Motor neuron (in vitro differentiated cells): ENCODE data around the gene PRSS35. TPM values are rescaled to one million over a fixed set of nuclear protein-coding genes. Genes with fewer than 3 reads are reported as not detected.
"Not testable (repeated sequence)": the region's sequence is repeated elsewhere in the genome, so short reads cannot be mapped to it uniquely, and the experiment has no call there.

Experiments
- ATAC-seq, 8 experiments: fragments of 200-7000 bp; cut with Tn5 transposase; replicated peaks in 6 of 8; 2 replicates each; pipeline ENCODE4 v1.8.0; 2021; ENCODE audit warnings: mild to moderate bottlenecking in 8 of 8, moderate library complexity in 8 of 8
- H3K27ac ChIP-seq, 2 donors: fragments of 250-450 bp; sonication (Bioruptor Pico); 2 replicates each; pipeline ENCODE4 v1.9.0; 2021; ENCODE audit warnings: antibody characterized with exemption in 2 of 2, mild to moderate bottlenecking in 2 of 2, moderate library complexity in 1 of 2
- H3K4me1 ChIP-seq, 2 donors: fragments of 250-450 bp; sonication (Bioruptor Pico); replicated peaks in 1 of 2; 2 replicates each; pipeline ENCODE4 v1.6.1; 2021; ENCODE audit warnings: antibody characterized with exemption in 2 of 2, mild to moderate bottlenecking in 2 of 2, moderate library complexity in 1 of 2
- H3K4me3 ChIP-seq, 5 donors: fragments of 250-450 bp; sonication (Bioruptor Pico); 2 replicates each; pipeline ENCODE4 v1.9.0; 2021; ENCODE audit warnings: antibody characterized with exemption in 5 of 5, mild to moderate bottlenecking in 5 of 5, moderate library complexity in 4 of 5
- WGBS, 10 experiments: fragments of 450-650 bp; shearing (Covaris generic); methylation state at CpG; one replicate each; pipeline ENCODE4 v1.0.0; 2022; 5-methylcytosine and 5-hydroxymethylcytosine counted together
- in situ Hi-C, 9 experiments: fragments of 400-800 bp; cut with MboI; loops; one replicate each; pipeline ENCODE4 v1.15.0; 2021; ENCODE audit warnings: low sequenced_read_pairs in 9 of 9, low pct_unique_long_range_greater_than_20kb in 2 of 9; ENCODE audit not compliant: unreplicated experiment in 9 of 9
- total RNA-seq, 8 experiments: library from RNA; unstranded; fragments of 300-600 nt; gene quantifications; 2 replicates each; pipeline versions ENCODE4 v1.2.3 to v1.2.4, GENCODE V29; 2022

PRSS35 gene
- 10 to 100 TPM in 1 of 8 experiments, 1 to 10 TPM in 4, under 1 TPM in 3; 0.21 to 22.5 (median 1.8) TPM for total RNA-seq

- no peaks in the 10 kb centered on the region for H3K4me1 ChIP-seq
- in situ Hi-C loops, result loop anchor here in 8 of 9 experiments (5.0 to 25.0 kb wide), 6 partner anchors 90 to 450 kb away; partner anchors contain the start of genes DOP1A (in 1 of the 8) and UBE3D (in 1 of the 8)
- ATAC-seq, result peak; percentile 93 to 99 (median 97)
- 0 to 27% (median 12%) methylated on average over 1 to 9 of the region's 38 CpGs; no CpG with 5 or more reads in 2 of the 10 experiments for WGBS, 10 experiments
- no peak within 1 kb of the TSS for H3K27ac ChIP-seq
- H3K4me3 ChIP-seq, result peak within 1 kb of the TSS; percentile 26 to 40 (median 36)
These were observed at the start of gene PRSS35 for GRCh38 chr6:83511901-83512681. Gene PRSS35 (plus strand): TSS chr6:83512534. CDS start chr6:83523442, 10,908 bp downstream.

DNA sequence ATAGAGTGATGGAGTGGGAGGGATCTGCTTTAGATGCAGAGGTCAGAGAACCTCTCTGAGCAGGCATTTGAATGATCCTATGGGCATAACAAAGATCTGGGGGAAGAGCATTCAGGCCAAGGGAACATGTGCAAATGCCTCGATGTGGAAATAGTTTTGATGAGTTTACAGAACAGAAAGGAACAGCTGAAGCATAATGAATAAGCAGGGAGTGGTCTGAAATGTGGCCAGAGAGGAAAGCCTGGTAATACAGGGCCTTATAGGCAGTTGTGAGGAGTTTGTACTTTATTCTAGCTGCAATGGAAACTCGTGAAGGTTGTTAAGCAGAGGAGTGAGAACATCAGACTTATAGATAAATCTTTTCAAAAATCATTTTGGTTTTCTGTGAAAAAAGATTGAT, 48.4 kb upstream of the PRSS35 start:
- Histone ChIP-seq H3K27ac (no peak overlapping the region), H3K4me3 (no peak overlapping the region), H3K4me1 (no peaks in the 10 kb centered on the region)
- WGBS, 10 experiments, result 0 to 80% (median 9%) methylated on average over 1 to 2 of the region's 2 CpGs; no CpG with 5 or more reads in 1 of the 10 experiments
- peak in 6 of 8 experiments; percentile 68 to 99 (median 88) for ATAC-seq
- in situ Hi-C loops, result no loop called here

DNA sequence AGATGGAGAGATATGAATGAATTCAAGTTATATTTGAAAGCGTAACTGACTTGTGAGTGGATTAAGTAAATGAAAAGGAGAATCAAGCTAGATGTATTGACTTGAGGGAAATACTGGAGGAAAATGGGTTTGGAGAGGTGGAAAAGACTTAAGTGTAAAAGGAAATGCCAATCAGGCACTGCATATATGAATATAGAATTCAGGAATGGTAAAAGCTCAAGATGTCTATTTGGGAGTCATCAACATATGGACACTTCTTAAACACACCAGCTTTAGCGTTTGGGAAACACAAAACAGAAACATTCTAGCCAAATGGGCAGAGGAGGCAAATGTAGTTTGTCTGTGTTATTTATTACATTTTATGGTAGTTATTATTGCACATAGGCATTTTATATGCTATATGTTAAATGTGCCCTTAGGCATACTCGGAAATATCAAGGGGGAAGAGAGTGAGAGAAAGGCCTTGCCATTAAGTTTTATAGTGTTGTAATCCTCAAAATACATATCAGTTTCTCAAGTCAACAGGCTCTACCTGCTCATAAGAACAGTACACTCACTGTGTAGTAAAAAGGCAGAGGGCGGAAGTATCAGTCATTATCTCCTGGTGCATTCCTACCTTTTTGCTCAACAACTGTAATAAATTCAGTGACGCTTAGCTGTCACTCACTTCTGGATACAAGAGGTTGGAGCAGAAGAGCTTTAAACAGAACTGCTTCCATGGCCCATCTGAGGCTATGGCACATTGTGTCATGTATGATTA, 47.8 kb upstream of the PRSS35 start:
- ATAC-seq, result peak in 3 of 8 experiments; percentile 8 to 80 (median 21)
- in situ Hi-C loops, result no loop called here

DNA sequence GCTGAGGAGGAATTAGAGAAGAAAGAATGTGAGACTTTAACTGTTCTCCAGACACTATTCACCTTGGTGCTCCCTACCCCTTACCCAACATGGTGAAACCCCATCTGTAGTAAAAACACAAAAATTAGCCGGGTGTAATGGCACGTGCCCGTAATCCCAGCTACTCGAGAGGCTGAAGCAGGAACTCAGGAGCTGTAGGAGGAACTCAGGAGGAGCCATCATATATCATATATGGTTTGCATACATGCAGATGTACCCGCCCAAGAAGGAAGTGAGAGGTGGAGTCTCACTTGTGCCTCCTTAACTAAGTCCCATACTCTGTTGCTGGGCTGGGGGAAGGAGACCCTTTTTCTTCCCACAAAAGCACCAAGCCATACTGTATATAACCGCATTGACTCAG, 46.0 kb upstream of the PRSS35 start:
- ATAC-seq, result no peak
- H3K4me3 ChIP-seq, result no peak overlapping the region
- H3K27ac ChIP-seq, result no peak overlapping the region
- in situ Hi-C loops, result no loop called here
- no peaks in the 10 kb centered on the region for H3K4me1 ChIP-seq
- 19 to 100% (median 77%) methylated on average over 2 to 6 of the region's 6 CpGs; no CpG with 5 or more reads in 4 of the 10 experiments for WGBS, 10 experiments

More for the DNA sequence above, 47.8 kb upstream of the PRSS35 start:
- Histone ChIP-seq H3K27ac (no peak overlapping the region), H3K4me3 (no peak overlapping the region), H3K4me1 (no peaks in the 10 kb centered on the region)
- 53 to 97% (median 84%) methylated on average over 2 to 5 of the region's 5 CpGs for WGBS, 10 experiments

DNA sequence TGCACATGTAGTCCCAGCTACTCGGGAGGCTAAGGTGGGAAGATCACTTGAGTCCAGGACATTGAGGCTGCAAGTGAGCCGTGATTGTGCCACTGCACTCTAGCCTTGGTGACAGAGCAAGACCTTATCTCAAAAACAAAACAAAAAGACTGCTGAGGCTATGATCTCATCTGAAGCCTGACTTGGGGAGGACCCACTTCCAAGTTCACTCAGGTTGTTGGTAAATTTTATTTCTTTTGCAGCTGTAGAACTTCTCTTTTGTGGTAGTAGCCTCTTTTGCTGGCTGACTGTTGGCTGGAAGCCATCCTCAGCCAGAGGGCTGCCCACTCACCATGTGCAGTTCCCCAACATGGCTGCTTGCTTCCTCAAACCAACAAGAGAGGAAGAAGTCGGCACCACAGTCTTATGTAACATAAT, 44.7 kb upstream of the PRSS35 start:
- Histone ChIP-seq H3K27ac (no peak overlapping the region), H3K4me1 (no peaks in the 10 kb centered on the region), H3K4me3 (no peak overlapping the region)
- in situ Hi-C loops, result no loop called here
- ATAC-seq, result no peak
- 19 to 80% (median 72%) methylated on average over 1 to 3 of the region's 3 CpGs; no CpG with 5 or more reads in 4 of the 10 experiments for WGBS, 10 experiments

- in situ Hi-C loops, result no loop called here
- no peak for ATAC-seq
- 53 to 96% (median 81%) methylated on average over 2 to 4 of the region's 4 CpGs; no CpG with 5 or more reads in 1 of the 10 experiments for WGBS, 10 experiments
These were observed 42.3 kb upstream of the PRSS35 start for GRCh38 chr6:83470001-83470400.

DNA sequence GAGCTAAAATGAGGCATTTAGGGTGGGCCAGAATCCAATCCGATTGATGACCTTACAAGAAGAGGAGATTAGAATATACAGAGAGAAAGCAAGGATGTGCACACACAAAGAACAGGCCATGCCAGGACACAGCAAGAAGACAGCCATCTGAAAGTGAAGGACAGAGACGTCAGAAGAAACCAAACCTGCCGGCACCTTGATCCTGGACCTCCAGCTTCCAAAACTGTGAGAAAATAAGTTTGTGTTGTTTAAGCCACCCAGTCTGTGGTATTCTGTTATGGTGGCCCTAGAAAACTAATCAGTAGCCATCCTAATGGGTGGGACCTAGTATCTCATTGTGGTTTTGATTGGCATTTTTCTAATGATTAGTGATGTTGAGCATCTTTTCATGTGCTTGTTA, 41.7 kb upstream of the PRSS35 start:
- WGBS, 10 experiments, result 0 to 100% (median 83%) methylated on average over 1 to 3 of the region's 3 CpGs; no CpG with 5 or more reads in 3 of the 10 experiments
- H3K27ac ChIP-seq, result no peak overlapping the region
- no peak overlapping the region for H3K4me3 ChIP-seq
- in situ Hi-C loops, result no loop called here
- ATAC-seq, result no peak
- H3K4me1 ChIP-seq, result no peaks in the 10 kb centered on the region

More at GRCh38 chr6:83470001-83470400, 42.3 kb upstream of the PRSS35 start:
- Histone ChIP-seq H3K27ac (no peak overlapping the region), H3K4me3 (no peak overlapping the region), H3K4me1 (no peaks in the 10 kb centered on the region)

DNA sequence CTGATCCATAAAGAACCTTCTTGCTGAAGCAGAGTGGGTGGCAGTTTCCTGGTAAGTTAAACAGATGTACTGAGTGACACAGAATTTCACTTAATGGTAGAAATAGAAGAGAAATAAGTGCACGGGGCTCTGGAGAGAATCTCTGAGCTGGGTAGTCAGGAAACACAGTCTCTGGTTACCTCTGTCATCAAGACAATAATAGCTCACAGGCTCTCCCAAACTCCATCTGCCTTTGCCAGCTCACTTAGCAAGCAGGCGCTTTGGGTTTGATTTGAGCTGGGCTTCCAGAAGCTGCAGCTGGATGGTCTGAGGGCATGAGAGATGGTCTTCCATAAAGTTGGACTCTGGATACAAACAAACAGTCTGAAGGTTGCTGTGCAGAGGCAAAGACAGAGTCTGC, 39.6 kb upstream of the PRSS35 start:
- in situ Hi-C loops, result no loop called here
- H3K4me3 ChIP-seq, result no peak overlapping the region
- H3K4me1 ChIP-seq, result no peaks in the 10 kb centered on the region
- ATAC-seq, result no peak
- WGBS, 10 experiments, result 20 to 94% (median 79%) methylated on average over 1 to 2 of the region's 2 CpGs; no CpG with 5 or more reads in 3 of the 10 experiments
- no peak overlapping the region for H3K27ac ChIP-seq

DNA sequence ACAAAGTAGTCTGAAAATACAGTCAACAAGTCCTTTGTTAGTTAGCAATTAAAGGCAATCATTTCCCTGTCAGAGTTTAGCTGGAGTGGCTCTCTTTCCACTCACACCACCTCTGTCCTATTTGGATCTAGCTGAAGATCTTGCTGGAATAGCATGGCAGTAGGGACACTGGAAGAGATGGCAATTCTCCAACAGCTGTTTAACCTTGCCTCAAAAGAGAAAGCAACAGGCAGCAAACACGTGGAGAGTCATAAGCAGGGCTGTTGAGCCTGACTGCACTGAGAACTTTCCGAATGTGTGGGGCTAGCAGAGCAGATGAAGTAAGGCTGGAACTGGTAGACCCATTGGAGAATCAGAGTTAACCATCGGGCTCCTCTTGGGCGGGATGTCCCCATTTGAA, 38.0 kb upstream of the PRSS35 start:
- H3K4me3 ChIP-seq, result no peak overlapping the region
- WGBS, 10 experiments, result 13 to 100% (median 58%) methylated on average over 1 to 4 of the region's 4 CpGs; no CpG with 5 or more reads in 1 of the 10 experiments
- no peaks in the 10 kb centered on the region for H3K4me1 ChIP-seq
- no peak overlapping the region for H3K27ac ChIP-seq
- peak in 1 of 8 experiments; percentile 54 for ATAC-seq
- in situ Hi-C loops, result no loop called here

DNA sequence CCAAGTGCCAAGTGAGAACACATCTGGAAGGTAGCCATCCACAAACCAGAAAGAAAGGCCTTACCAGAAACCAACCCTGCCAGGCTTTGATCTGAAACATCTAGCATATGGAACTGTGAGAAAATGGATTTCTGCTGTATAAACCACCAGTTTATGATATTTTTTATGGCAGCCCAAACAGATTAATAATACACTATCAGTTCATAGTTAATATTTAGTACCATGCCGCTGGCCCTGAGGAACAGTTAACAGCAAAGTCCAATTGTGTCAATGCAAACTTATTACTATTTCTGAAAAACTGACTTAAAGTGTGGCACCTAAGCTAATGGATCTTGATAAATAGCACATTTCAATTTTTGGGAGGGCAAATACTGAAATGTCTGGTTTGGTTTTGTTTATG, 35.4 kb upstream of the PRSS35 start:
- 40 to 100% (median 100%) methylated on average over 1 of the region's 1 CpG; no CpG with 5 or more reads in 2 of the 10 experiments for WGBS, 10 experiments
- Histone ChIP-seq H3K4me3 (no peak overlapping the region), H3K27ac (no peak overlapping the region), H3K4me1 (no peaks in the 10 kb centered on the region)
- no peak for ATAC-seq
- in situ Hi-C loops, result no loop called here

DNA sequence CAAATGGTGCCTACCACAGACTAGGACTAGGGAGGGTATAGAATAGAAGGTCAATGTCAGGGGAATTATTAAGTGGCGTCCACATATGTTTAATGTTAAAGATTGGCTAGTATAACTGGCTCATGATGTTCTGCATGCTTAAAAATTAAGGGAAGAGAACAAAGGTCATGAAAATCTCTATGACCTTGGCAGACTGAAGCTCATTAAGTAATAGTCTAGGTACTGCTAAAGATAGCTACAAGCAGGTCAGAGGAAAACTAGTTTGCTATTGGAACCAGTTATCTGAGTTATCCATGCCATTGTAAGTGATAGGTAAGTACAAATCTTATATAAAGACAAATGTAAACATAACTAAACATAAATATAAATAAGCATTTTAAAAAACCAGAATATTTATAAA, 32.9 kb upstream of the PRSS35 start:
- in situ Hi-C loops, result no loop called here
- H3K4me1 ChIP-seq, result no peaks in the 10 kb centered on the region
- 0 to 100% (median 75%) methylated on average over 1 of the region's 1 CpG; no CpG with 5 or more reads in 2 of the 10 experiments for WGBS, 10 experiments

GRCh38 chr6:83480470-83480869, 31.9 kb upstream of the PRSS35 start:
- Histone ChIP-seq H3K27ac (no peak overlapping the region), H3K4me1 (no peaks in the 10 kb centered on the region), H3K4me3 (no peak overlapping the region)
- ATAC-seq, result no peak
- in situ Hi-C loops, result no loop called here
- 90 to 100% (median 100%) methylated on average over 1 of the region's 1 CpG; no CpG with 5 or more reads in 3 of the 10 experiments for WGBS, 10 experiments

More for the DNA sequence above, 32.9 kb upstream of the PRSS35 start:
- ATAC-seq, result no peak
- Histone ChIP-seq H3K27ac (no peak overlapping the region), H3K4me3 (no peak overlapping the region)

GRCh38 chr6:83481938-83482337, 30.4 kb upstream of the PRSS35 start:
- in situ Hi-C loops, H3K4me1 ChIP-seq, H3K4me3 ChIP-seq, H3K27ac ChIP-seq, ATAC-seq: not testable (repeated sequence)
- WGBS, 10 experiments, result 92 to 100% (median 100%) methylated on average over 1 of the region's 1 CpG; no CpG with 5 or more reads in 3 of the 10 experiments
